Esophagus squamous epithelium (tissue), 4 donors: ENCODE results near the gene PRKCQ.

Source experiments
- CTCF ChIP-seq, 6 experiments: fragments of 450-650 bp in 4 of 6; fragments of 200-600 bp in 2 of 6; sonication (generic) in 2 of 6; IDR thresholded peaks; one replicate each; pipeline ENCODE4 v1.5.1; 2016 to 2019; ENCODE audit warnings: antibody characterized with exemption in 6 of 6, mild to moderate bottlenecking in 4 of 6, moderate library complexity in 4 of 6
- POLR2A ChIP-seq, 4 donors: fragments of 450-650 bp; IDR thresholded peaks; one replicate each; pipeline ENCODE4 v1.6.1; 2017; ENCODE audit warnings: antibody characterized with exemption in 4 of 4, mild to moderate bottlenecking in 4 of 4, moderate library complexity in 3 of 4

DNA sequence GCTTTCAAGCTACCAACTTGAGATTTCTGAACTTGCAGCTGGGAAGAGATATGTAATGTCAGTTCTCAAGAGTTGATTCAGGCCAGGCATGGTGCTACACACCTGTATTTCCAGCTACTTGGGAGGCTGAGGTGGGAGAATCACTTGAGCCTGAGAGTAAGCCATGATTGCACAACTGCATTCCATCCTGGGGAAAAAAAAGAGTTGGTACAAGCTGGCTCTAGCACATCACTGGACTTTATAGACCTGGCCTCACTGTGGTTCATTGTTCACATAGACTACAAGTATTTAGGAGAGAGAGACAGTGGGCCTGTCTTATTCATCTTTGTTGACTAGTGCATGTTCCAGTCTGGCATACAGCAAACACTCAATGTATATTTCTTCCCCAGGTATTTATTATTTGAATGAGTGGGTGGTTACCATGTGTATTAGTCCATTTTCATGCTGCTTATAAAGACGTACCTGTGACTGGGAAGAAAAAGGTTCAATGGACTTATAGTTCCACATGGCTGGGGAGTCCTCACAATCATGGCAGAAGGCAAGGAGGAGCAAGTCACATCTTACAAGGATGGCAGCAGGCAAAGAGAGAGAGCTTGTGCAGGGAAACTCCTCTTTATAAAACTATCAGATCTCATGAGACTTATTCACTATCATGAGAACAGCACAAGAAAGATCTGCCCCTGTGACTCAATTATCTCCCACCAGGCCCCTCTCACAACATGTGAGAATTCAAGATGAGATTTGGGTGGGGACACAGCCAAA lies 200.9 kb downstream of the PRKCQ start:
- TF ChIP-seq CTCF (IDR thresholded peaks at IDR 0.05) (no peak), POLR2A (IDR thresholded peaks at IDR 0.05) (no peak)
